Neural cell (in vitro differentiated cells): ENCODE measurements around the gene ANAPC2. TPM values are rescaled to one million over a fixed set of nuclear protein-coding genes. Genes with fewer than 3 reads are reported as not detected.

Experiments used
- H2AFZ ChIP-seq: fragments of 200-600, 300-800 bp; sonication (generic), shearing (Covaris generic); 2 replicates; pipeline ENCODE4 v1.6.0; 2014; ENCODE audit warnings: low read depth, mild to moderate bottlenecking, antibody characterized with exemption, low read length, moderate library complexity
- H3F3A ChIP-seq: fragments of 200-600 bp; shearing (Covaris generic); 2 replicates; pipeline ENCODE4 v1.6.1; 2016; ENCODE audit warnings: mild to moderate bottlenecking, moderate library complexity, mixed read lengths, antibody characterized with exemption, low read length; ENCODE audit not compliant: insufficient read depth, poor library complexity, severe bottlenecking
- H3K27ac ChIP-seq: fragments of 200-600, 300-800 bp; sonication (generic), shearing (Covaris generic); 2 replicates; pipeline ENCODE4 v1.5.1; 2014; ENCODE audit warnings: mild to moderate bottlenecking, low read length, moderate library complexity
- H3K27me3 ChIP-seq: fragments of 300-800, 200-600 bp; sonication (generic), shearing (Covaris generic); 2 replicates; pipeline ENCODE4 v1.6.0; 2014; ENCODE audit warnings: mild to moderate bottlenecking, low read depth, low read length, moderate library complexity; ENCODE audit not compliant: insufficient read depth
- H3K36me3 ChIP-seq: fragments of 300-800, 200-600 bp; sonication (generic), shearing (Covaris generic); 2 replicates; pipeline ENCODE4 v1.5.1; 2014; ENCODE audit warnings: mild to moderate bottlenecking, antibody characterized with exemption, low read length, moderate library complexity; ENCODE audit not compliant: insufficient read depth
- H3K4me2 ChIP-seq: fragments of 300-800, 200-600 bp; sonication (generic), shearing (Covaris generic); 2 replicates; pipeline ENCODE4 v1.6.0; 2014; ENCODE audit warnings: mild to moderate bottlenecking, low read length
- H3K4me3 ChIP-seq: fragments of 300-800, 200-600 bp; sonication (generic), shearing (Covaris generic); 2 replicates; pipeline ENCODE4 v1.5.1; 2014; ENCODE audit warnings: mild to moderate bottlenecking, low read length, moderate library complexity
- H3K79me2 ChIP-seq: fragments of 200-600 bp; shearing (Covaris generic); replicated peaks from 2 replicates; pipeline ENCODE4 v1.6.0; 2014; ENCODE audit warnings: mild to moderate bottlenecking, low read length, moderate library complexity; ENCODE audit not compliant: insufficient read depth
- H3K9ac ChIP-seq: fragments of 300-800, 200-600 bp; sonication (generic), shearing (Covaris generic); 2 replicates; pipeline ENCODE4 v1.6.1; 2016; ENCODE audit warnings: mild to moderate bottlenecking, low read length, mixed read lengths
- H3K9me2 ChIP-seq: fragments of 200-600 bp; shearing (Covaris generic); 2 replicates; pipeline ENCODE4 v1.6.1; 2016; ENCODE audit warnings: mild to moderate bottlenecking, low read length, mixed read lengths; ENCODE audit not compliant: insufficient read depth
- H3K9me3 ChIP-seq: fragments of 200-600, 300-800 bp; sonication (generic), shearing (Covaris generic); 2 replicates; pipeline ENCODE4 v1.6.1; 2016; ENCODE audit warnings: mild to moderate bottlenecking, mixed run types, low read length, moderate library complexity, mixed read lengths
- H4K20me1 ChIP-seq: fragments of 200-600 bp; shearing (Covaris generic); 2 replicates; pipeline ENCODE4 v1.6.1; 2016; ENCODE audit warnings: mild to moderate bottlenecking, mixed run types; ENCODE audit not compliant: insufficient read depth
- CTCF ChIP-seq: fragments of 450-650 bp; IDR thresholded peaks from 2 replicates; pipeline ENCODE4 v1.5.1; 2014; ENCODE audit warnings: antibody characterized with exemption, mild to moderate bottlenecking, moderate library complexity; ENCODE audit not compliant: poor library complexity, severe bottlenecking
- EP300 ChIP-seq: fragments of 450-650 bp; conservative IDR thresholded peaks from 2 replicates; pipeline ENCODE4 v1.6.1; 2014; ENCODE audit warnings: antibody characterized with exemption, mild to moderate bottlenecking, moderate library complexity; ENCODE audit not compliant: poor library complexity, severe bottlenecking
- EZH2 ChIP-seq: fragments of 200-600, 300-800 bp; shearing (Covaris generic), sonication (generic); IDR thresholded peaks from 2 replicates; pipeline ENCODE4 v1.6.1; 2014; ENCODE audit warnings: antibody characterized with exemption, low read length, borderline replicate concordance, mild to moderate bottlenecking; ENCODE audit not compliant: insufficient read depth, poor library complexity, severe bottlenecking
- MXI1 ChIP-seq: fragments of 450-650 bp; conservative IDR thresholded peaks from 2 replicates; pipeline ENCODE4 v1.6.1; 2014; ENCODE audit warnings: antibody characterized with exemption, mild to moderate bottlenecking; ENCODE audit not compliant: poor library complexity, severe bottlenecking
- POLR2AphosphoS5 ChIP-seq: IDR thresholded peaks from 2 replicates; pipeline ENCODE4 v1.6.1; 2012
- RAD21 ChIP-seq: fragments of 450-650 bp; conservative IDR thresholded peaks from 2 replicates; pipeline ENCODE4 v1.6.1; 2014; ENCODE audit warnings: antibody characterized with exemption, mild to moderate bottlenecking, moderate library complexity
- SMC3 ChIP-seq: fragments of 450-650 bp; conservative IDR thresholded peaks from 2 replicates; pipeline ENCODE4 v1.6.1; 2014; ENCODE audit warnings: antibody characterized with exemption, mild to moderate bottlenecking, moderate library complexity; ENCODE audit not compliant: poor library complexity
- TAF1 ChIP-seq: IDR thresholded peaks from 2 replicates; pipeline ENCODE4 v1.6.1; 2012; ENCODE audit warnings: low read depth
- polyA plus RNA-seq: library from polyadenylated mRNA; depleted of rRNA; stranded (reverse); fragments of >200 nt; gene quantifications from 2 replicates; pipeline ENCODE4 v1.2.3, GENCODE V29; 2014
- TF ChIP-seq, protein P1 (sequence below): IDR thresholded peaks from 2 replicates; pipeline ENCODE4 v1.6.1; 2012; ENCODE audit warnings: borderline replicate concordance

ANAPC2 gene
- polyA plus RNA-seq, 1 donor from 2014 or later: 38.1 TPM

DNA sequence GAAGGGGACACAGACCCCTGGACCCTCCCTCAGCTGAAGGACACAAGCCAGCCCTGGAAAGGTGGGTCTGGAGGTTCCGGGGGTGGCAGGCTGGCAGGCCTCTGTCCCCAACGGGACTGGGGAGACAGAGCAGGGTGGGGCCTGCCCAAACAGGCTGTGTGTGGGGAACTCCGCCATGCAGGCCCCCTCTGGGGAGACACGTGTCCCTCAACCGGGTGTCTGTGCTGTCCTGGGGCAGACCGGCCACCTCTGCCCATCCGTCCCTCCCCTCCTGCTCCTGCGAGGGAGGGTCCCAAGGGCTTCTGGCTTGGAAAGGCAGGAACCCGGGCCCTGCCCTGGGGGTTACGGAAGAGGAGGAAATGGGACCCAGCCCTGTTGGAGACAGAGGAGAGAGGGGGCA lies 43.7 kb upstream of the ANAPC2 start:
- TF ChIP-seq, protein P1, sequence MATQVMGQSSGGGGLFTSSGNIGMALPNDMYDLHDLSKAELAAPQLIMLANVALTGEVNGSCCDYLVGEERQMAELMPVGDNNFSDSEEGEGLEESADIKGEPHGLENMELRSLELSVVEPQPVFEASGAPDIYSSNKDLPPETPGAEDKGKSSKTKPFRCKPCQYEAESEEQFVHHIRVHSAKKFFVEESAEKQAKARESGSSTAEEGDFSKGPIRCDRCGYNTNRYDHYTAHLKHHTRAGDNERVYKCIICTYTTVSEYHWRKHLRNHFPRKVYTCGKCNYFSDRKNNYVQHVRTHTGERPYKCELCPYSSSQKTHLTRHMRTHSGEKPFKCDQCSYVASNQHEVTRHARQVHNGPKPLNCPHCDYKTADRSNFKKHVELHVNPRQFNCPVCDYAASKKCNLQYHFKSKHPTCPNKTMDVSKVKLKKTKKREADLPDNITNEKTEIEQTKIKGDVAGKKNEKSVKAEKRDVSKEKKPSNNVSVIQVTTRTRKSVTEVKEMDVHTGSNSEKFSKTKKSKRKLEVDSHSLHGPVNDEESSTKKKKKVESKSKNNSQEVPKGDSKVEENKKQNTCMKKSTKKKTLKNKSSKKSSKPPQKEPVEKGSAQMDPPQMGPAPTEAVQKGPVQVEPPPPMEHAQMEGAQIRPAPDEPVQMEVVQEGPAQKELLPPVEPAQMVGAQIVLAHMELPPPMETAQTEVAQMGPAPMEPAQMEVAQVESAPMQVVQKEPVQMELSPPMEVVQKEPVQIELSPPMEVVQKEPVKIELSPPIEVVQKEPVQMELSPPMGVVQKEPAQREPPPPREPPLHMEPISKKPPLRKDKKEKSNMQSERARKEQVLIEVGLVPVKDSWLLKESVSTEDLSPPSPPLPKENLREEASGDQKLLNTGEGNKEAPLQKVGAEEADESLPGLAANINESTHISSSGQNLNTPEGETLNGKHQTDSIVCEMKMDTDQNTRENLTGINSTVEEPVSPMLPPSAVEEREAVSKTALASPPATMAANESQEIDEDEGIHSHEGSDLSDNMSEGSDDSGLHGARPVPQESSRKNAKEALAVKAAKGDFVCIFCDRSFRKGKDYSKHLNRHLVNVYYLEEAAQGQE: no peak
- TF ChIP-seq MXI1 (no peak), SMC3 (no peak), TAF1 (no peak), CTCF (no peak), RAD21 (no peak), POLR2AphosphoS5 (no peak), EZH2 (no peak), EP300 (no peak)
- no peak overlapping the region for H2AFZ ChIP-seq
- no peaks in the 10 kb centered on the region for H4K20me1 ChIP-seq
- H3K9me3 ChIP-seq: no peaks in the 10 kb centered on the region
- H3K9me2 ChIP-seq: no peaks in the 10 kb centered on the region
- no peaks in the 10 kb centered on the region for H3K27me3 ChIP-seq
- no peak overlapping the region for H3K27ac ChIP-seq
- H3K9ac ChIP-seq: no peak overlapping the region
- H3K4me3 ChIP-seq: no peak overlapping the region
- no peaks in the 10 kb centered on the region for H3F3A ChIP-seq
- no peaks in the 10 kb centered on the region for H3K79me2 ChIP-seq
- no peaks in the 10 kb centered on the region for H3K36me3 ChIP-seq
- H3K4me2 ChIP-seq: no peak overlapping the region

DNA sequence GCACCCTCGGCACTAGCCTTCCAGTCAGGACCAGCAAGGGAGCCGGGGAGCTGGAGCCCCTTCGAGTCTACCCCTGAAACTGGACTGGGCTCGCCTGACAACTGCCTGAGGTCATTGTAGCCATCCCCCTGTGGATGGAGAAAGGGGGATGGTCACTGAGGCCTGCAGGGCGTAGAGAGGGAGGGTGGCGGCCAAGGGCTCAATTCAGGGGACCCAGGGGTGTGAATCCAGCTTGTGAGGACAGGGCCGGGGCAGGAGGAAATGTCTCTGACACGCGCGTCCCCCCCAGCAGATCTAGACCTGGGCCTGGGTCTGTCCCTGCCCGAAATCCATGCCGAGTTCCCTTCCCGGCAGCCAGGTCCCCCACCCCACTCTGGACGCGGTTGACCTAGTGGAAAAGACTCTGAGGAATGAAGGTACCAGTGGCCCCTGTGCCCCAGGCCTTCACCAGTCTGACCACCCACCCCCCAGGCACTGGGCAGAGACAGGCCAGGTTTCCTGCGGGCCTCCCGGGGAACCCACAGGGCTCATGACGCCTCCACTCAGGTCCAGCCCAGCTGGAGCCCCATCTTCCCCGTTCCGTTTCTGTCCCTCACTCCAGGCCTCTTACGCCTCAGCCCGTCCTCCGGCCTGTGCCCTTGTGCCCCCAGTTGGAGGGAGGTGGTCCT lies 43.1 kb upstream of the ANAPC2 start:
- H3F3A ChIP-seq: no peaks in the 10 kb centered on the region
- no peaks in the 10 kb centered on the region for H3K9me2 ChIP-seq
- no peaks in the 10 kb centered on the region for H4K20me1 ChIP-seq
- no peak overlapping the region for H3K9ac ChIP-seq
- H3K4me3 ChIP-seq: no peak overlapping the region
- no peaks in the 10 kb centered on the region for H3K36me3 ChIP-seq
- no peak overlapping the region for H3K27ac ChIP-seq
- H2AFZ ChIP-seq: no peak overlapping the region
- H3K9me3 ChIP-seq: no peaks in the 10 kb centered on the region
- no peak overlapping the region for H3K4me2 ChIP-seq
- no peaks in the 10 kb centered on the region for H3K79me2 ChIP-seq
- H3K27me3 ChIP-seq: no peaks in the 10 kb centered on the region
- TF ChIP-seq EP300 (no peak), POLR2AphosphoS5 (no peak), EZH2 (no peak)
